Left colon (tissue), 2 donors: ENCODE data around the gene PARPBP. TPM values are rescaled to one million over a fixed set of nuclear protein-coding genes. Genes with fewer than 3 reads are reported as not detected.
A peak's percentile ranks its signal among the peaks of the same experiment; 100 is the strongest.
"Not testable (repeated sequence)": the region's sequence is repeated elsewhere in the genome, so short reads cannot be mapped to it uniquely, and the experiment has no call there.

Experiments
- ATAC-seq: fragments of 200-7000 bp; cut with Tn5 transposase; one replicate; pipeline ENCODE4 v1.9.1; 2020; ENCODE audit warnings: mild to moderate bottlenecking, moderate library complexity
- DNase-seq, 2 donors: peaks; one replicate each; pipeline ENCODE4 v3.0.0-alpha.2; 2020
- intact Hi-C, 2 donors: fragments of 100-400 bp; cut with DNase I in 1 of 2; cut with micrococcal nuclease in 1 of 2; formaldehyde crosslinking; loops; one replicate each; pipeline versions ENCODE4 v1.11.2 to v1.14.0; 2022; cut with DNase I, micrococcal nuclease
- total RNA-seq, 2 donors: library from RNA; stranded (reverse); fragmentation: NEBNext Ultra II Directional; extraction: Animal tissue kit (Norgen Biotek cat#: 25700); gene quantifications; one replicate each; pipeline ENCODE4 v1.2.1, GENCODE V29; 2021
- donor health status: DM: no; HTN: no; CAD: no.
- donor health status: DM: yes; HTN: yes; CAD: no.

Gene PARPBP
- total RNA-seq, 2 donors from 2014 or later: 3.1 to 7.3 TPM

DNA sequence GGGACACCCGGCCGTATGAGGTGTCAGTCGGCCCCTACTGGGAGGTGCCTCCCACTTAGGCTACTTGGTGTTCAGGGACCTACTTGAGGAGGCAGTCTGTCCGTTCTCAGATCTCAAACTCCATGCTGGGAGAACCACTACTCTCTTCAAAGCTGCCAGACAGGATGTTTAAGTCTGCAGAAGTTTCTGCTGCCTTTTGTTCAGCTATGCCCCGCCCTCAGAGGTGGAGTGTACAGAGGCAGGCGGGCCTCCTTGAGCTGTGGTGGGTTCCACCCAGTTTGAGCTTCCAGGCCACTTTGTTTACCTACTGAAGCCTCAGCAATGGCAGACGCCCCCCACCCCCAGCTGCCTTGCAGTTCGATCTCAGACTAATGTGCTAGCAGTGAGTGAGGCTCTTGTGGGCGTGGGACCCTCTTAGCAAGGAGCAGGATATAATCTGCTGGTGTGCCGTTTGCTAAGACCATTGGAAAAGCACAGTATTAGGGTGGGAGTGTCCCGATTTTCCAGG lies 22.9 kb downstream of the PARPBP start:
- intact Hi-C loops, ATAC-seq, DNase-seq: not testable (repeated sequence)

DNA sequence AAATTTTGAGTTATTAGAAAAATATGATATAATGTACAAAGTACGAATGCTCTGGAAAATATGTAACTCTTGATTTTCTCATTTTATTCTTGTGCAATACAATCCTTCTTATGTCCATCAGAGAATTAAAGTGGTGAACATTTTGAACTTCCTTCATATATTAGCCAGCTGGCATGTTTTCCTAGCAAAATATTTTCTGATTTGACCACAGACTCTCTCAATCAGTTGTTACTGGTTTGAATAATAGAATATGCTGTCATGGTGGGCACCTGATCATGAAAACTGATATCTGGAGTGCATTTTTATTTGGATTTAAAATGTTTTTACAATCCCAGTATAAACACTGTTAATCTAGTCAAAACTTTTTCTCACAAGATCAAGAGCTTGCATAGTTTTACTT lies 24.2 kb downstream of the PARPBP start:
- ATAC-seq: no peak
- intact Hi-C loops: no loop called here

DNA sequence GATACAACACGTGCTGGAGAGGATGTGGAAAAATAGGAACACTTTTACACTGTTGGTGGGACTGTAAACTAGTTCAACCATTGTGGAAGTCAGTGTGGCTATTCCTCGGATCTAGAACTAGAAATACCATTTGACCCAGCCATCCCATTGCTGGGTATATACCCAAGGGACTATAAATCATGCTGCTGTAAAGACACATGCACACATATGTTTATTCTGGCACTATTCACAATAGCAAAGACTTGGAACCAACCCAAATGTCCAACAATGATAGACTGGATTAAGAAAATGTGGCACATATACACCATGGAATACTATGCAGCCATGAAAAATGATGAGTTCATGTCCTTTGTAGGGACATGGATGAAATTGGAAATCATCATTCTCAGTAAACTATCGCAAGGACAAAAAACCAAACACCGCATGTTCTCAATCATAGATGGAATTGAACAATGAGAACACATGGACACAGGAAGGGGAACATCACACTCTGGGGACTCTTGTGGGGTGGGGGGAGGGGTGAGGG lies 27.1 kb downstream of the PARPBP start:
- DNase-seq, ATAC-seq, intact Hi-C loops: not testable (repeated sequence)

More for the DNA sequence above, 24.2 kb downstream of the PARPBP start:
- no peak for DNase-seq

DNA sequence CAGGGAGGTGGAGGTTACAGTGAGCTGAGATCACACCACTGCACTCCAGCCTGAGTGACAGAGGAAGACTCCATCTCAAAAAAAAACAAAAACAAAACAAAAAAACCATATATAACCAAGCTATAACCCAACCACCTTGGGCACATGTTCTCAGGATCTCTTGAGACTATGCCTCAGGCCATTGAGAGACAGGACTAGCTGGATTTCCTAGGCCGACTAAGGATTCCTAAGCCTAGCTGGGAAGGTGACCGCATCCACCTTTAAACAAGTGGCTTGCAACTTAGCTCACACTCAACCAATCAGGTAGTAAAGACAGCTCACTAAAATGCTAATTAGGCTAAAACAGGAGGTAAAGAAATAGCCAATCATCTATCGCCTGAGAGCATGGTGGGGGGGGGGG lies 35.2 kb downstream of the PARPBP start:
- DNase-seq, intact Hi-C loops, ATAC-seq: not testable (repeated sequence)

DNA sequence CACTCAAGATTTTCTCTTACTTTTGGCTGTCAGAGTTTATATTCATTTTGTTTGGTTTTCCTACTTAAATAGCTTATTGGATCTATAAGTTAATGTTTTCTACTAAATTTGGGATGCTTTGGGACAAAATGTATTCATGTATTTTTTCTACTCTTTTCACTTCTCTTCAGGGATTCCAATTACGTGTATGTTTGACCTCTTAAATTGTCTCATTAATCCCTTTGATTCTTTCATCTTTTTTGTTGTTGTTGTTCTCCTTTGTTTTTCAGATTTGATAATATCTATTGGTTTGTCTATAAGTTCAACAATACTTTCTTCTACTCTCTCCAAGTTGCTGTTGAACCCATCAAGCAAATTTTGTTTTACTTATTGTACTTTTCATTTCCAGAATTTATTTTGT lies 43.4 kb downstream of the PARPBP start:
- no peak for ATAC-seq
- no peak for DNase-seq
- intact Hi-C loops: no loop called here

DNA sequence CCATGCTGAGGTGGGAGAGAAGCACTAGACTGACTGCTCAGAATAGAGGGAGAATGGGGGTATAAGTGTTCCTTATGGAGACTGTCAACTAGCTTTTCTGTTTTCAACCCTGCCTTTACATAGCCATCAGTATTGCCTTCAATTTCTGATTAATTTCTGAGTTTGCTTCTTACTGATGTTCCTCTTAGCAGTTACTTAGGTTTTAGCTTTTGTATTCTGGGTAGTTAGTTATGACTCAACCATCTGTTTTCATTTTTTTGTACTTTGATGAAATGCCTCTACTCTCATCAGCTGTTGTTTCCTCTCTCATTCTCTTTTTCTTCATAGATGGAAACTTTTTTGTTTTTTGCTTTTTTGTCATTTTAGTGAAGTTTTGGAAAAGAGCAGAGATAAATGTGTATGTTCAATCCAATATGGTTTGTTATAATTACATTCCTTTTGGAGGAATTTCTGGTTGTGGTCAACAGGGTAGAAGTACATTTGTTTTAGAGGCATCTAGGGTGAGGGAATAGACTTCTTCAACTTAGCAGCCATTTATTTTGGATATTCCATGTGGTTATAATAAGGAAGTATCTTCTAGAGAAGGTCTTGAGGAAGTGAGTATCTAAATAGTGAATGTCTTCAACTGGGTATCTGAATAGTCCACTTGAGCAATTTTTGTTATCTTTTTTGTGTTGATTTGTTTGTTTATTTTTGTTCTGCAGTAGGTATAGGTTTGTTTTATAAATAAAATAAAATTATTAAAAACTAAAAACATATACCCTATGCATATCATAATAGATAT lies 48.0 kb downstream of the PARPBP start:
- ATAC-seq: no peak
- no peak for DNase-seq
- intact Hi-C loops: no loop called here

DNA sequence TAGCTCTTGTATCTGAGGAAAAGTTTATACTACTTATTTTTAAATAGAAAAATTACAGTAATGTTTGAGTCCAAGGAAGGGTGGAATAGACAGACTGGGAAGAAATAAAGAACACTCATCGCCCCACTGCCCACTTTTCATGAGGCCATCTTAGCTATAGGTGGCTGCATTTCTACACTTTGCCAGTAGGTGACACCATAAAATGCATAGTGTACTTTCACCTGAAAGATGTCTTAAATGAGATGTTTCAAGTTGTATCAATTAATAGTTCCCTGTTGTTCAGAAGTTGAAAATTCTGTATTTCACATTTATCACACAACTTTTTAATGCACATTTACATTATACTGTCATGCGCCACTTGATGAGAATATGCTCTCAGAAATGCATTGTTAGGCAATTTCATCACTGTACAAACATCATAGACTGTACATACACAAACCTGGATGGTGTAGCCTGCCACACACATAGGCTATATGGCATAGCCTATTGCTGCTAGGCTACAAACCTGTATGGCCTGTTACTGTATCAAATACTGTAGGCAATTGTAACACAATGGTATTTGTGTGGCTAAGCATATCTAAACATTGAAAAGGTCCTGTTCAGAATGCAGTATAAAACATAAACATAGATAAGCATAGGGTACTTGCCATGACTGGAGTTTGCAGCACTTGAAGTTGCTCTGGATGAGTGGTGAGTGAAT lies 50.1 kb downstream of the PARPBP start:
- peak; percentile 47 for ATAC-seq
- intact Hi-C loops: no loop called here
- DNase-seq: no peak

DNA sequence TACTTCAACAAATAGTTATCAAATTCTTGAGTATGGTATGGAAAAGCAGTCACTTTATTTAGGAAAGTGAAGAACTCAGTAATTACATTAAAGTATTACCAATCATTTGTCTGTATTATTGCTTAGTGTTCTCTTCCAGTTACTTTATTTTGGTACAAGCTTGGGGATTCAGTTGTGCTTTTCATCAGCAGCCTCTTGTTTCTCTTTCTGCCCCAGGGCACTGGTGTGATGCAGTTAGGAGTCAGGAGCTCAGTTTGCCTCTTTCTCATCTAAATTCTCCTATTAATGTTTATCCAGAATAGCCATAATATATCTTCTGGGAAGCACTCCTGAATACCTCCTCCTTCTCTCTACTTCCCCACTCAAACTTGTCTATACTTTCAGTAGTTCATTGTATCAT lies 52.0 kb downstream of the PARPBP start:
- ATAC-seq (no peak), DNase-seq (no peak)
- intact Hi-C loops: no loop called here

DNA sequence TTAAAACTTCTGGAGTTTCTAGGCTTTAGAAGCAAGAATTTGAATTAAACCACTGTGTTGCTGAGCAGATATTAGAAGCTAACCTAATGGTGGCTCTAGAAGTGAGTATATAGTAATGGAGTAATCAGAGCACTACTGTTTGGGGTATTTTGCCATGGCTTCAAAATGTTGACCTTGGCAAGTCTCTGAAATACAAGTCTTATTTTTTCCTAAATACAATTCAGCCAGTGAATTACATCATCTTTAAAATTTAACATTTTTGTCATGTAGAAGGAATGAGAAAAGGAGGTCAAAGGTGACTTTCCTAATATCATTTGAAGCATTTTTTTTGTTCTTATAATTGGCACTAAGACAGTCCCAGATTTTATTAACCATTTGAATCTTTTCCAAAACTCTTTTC lies 52.5 kb downstream of the PARPBP start:
- no peak for DNase-seq
- ATAC-seq: no peak
- intact Hi-C loops: no loop called here

DNA sequence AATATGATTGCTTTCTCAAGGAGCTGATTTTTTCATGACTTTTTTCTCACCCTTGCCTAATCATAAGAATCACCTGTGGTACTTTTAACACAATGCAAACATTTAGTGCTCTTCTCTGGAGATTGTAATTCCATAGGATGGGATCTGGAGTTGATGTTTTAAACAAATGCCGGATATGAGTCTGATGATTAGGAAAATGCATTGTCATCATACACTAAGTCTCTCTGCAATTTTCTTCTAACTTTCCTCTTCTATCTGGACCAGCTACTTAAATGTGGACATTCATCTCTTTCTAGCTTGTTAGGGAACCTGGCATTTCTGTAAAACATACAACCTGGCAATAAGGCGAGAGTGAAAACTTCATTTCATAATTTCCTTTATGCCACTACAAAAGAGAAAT lies 54.1 kb downstream of the PARPBP start:
- DNase-seq: no peak
- ATAC-seq: no peak
- intact Hi-C loops: no loop called here

DNA sequence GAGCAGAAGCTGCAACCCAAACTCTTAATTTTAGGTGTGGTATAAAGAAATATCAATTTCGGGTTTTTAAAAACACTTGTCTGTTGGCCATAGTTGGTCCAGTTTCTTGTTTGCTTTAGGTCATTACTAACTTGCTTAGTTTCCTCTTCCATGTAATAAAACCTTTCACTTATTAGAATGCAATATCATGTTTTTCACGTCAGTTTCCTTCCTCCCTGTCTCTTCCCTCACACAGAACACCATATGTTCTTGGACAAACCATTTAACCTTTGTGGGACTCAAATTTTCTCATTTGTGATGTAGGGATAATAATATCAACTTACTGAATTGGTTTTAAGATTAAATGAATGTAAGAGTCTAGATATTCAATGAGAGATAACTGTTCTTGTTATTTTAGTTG lies 54.8 kb downstream of the PARPBP start:
- ATAC-seq: no peak
- intact Hi-C loops: no loop called here

DNA sequence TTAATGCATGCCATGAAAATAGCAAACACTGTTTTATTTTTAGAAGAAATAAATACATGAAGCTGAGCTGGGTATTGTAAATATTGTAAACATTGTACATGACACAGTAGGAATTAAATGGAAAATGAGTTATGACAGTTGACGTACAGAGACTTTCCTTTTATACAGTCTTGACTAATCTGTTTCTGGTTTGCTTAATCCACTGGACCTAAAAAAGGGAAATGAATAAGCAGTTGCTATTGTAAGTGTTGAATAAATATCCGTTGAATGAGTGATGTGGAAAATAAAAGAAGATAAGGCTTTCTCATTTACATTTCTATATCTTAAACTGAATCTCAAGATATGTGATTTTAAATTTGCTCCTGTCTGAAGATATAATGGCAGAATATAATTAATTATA lies 62.7 kb downstream of the PARPBP start:
- intact Hi-C loops: no loop called here
- no peak for ATAC-seq
- no peak for DNase-seq

More for the DNA sequence above, 54.8 kb downstream of the PARPBP start:
- no peak for DNase-seq

DNA sequence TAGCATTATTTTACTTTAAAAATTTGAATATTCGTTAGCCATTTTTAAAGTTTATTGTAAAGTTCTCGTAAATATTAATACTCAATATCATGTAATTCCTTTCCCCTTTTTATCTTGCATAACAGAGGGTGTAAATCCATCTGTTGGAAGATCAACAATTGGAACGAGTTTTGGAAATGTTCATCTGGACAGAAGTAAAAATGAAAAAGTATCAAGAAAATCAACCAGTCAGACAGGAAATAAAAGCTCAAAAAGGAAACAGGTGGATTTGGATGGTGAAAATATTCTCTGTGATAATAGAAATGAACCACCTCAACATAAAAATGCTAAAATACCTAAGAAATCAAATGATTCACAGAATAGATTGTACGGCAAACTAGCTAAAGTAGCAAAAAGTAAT lies 75.8 kb downstream of the PARPBP start:
- DNase-seq (no peak), ATAC-seq (no peak)
- intact Hi-C loops: no loop called here

DNA sequence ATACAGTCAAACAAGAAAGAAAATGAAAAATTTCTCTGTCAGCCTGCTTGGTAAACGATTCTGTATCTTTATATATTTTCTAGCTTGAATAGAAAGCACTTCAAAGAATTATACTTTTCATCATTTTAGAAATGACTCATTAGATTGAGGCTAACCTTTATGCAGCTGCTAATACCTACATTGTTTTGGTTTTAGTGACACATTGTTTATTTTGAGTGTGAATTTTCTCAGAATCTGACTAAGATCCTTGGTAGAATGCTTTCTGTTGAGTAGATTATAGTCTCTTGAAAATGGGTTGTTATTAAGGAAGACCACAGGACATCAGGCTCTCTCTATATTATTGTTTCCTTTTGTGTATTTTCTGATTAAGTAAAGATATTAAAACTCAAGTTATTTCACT lies 77.8 kb downstream of the PARPBP start, which contains the start of gene PMCH:
Gene PMCH (minus strand): TSS at position 45 of the 400 bp plus-strand sequence. CDS start 63 bp downstream, outside the sequence.
- no peak for ATAC-seq
- intact Hi-C loops: no loop called here

DNA sequence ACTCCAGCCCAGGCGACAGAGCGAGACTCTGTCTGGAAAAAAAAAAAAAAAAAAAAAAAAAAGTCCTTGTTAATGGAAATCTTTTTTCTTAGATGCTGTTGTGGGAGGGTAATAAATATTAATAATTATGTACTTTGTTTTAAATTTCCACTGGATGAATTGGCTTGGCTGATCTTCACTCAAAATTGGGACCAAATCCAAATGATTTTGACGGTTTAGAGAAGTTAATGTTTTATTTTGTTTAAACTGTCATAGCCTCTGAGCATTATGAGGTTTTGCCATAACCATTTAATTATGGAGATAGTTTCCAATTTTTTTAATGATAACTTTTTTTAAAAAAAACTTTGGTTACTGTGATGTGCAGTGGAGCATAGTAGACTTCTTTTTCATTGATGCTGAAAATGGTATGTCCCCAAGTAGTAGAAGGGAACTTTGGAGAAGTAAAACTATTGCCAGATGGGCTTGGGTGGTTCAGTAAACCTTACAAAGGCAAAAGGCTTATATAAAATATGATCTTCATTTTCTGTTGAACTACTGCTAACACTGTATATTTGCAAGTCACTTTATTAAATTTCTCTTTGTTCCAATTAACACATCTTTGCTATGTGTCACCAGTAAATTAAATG lies 81.6 kb downstream of the PARPBP start:
- DNase-seq (no peak), ATAC-seq (no peak)
- intact Hi-C loops: no loop called here

More for the DNA sequence above, 77.8 kb downstream of the PARPBP start, which contains the start of gene PMCH:
- no peak for DNase-seq

DNA sequence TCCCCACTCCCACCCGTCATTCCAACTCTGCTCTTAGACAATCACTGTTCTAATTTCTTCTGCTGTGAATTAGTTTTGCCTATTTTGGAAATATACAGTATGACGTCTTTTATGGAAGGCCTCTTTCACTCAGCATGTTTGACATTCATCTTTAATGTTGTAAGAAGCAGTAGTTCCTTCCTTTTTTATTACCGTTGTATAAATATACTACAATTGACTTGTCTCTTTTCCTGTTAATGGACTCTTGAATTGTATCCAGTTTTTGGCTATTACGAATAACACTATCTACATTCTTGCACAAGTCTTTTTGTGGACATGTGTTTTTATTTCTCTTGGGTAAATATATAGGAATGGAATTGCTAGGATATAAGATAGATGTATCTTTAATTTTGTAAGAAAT lies 82.6 kb downstream of the PARPBP start:
- no peak for ATAC-seq
- intact Hi-C loops: no loop called here
- DNase-seq: no peak

DNA sequence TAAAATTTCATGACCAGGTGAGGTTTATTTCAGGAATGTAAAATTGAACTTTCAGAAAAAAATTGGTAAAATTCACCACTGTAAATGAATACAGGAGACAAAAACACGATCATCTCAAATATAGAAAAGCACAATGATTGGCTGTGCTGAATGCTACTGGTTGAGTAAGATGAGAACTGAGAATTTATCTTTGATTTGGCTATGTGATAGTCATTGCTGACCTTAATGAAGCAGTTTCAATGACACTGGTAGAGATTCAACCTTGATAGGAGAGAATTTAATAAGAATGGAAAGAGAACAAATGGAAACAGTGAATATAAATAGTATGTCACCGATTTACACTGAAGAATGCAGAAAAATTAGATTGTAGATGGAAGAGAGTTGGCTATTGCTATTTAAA lies 84.0 kb downstream of the PARPBP start:
- no peak for ATAC-seq
- no peak for DNase-seq
- intact Hi-C loops: no loop called here

DNA sequence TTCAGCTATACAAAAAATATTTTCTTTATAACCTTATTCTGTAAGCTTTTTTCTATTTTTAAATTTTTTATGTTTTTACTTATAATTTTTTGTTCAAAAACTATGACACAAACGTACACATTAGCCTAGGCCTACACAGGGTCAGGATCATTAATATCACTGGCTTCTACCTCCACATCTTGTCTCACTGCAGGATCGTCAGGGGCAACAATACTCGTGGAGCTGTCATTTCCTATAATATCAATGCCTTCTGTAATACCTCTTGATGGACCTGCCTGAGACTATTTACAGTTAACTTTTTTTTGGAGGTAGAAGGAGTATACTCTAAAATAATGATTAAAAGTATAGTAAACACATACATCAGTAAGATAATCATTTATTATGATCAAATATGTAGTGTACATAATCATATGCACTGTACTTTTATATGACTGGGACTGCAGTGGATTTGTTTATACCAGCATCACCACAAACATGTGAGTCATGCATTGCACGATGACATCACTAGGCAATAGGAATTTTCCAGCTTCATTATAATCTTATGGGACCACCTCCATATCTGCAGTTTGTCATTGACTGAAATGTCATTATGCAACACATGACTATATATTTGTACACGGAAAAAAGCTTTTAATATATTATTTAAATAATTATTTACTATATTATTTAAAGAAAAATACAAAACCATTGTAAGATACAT lies 96.2 kb downstream of the PARPBP start:
- ATAC-seq: no peak
- intact Hi-C loops: no loop called here

DNA sequence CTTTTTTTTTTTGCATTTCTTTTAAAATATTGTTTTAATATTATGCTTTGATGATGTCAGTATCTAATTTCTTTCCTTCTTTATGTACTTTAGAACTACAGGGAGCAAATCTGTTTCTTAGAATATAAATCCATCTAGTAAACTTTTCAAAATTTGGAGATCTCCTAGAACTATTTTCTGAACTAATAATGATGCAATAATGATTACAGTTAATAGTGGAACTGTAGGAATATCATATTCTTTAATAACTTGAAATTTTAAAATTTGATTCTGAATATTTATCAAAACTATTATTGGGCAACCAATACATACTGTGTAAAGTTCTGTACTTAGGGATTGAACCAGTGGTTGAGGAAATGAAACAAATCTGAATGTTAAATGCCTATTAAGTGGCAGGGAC lies 100.8 kb downstream of the PARPBP start:
- ATAC-seq: no peak
- no peak for DNase-seq
- intact Hi-C loops: no loop called here

More for the DNA sequence above, 96.2 kb downstream of the PARPBP start:
- no peak for DNase-seq
